ENCODE measurements around the gene MYT1. TPM values are rescaled to one million over a fixed set of nuclear protein-coding genes. Genes with fewer than 3 reads are reported as not detected.

The MYT1 gene
- total RNA-seq, 3 donors from 2014 or later = under 0.01 TPM; not detected in 2

DNA sequence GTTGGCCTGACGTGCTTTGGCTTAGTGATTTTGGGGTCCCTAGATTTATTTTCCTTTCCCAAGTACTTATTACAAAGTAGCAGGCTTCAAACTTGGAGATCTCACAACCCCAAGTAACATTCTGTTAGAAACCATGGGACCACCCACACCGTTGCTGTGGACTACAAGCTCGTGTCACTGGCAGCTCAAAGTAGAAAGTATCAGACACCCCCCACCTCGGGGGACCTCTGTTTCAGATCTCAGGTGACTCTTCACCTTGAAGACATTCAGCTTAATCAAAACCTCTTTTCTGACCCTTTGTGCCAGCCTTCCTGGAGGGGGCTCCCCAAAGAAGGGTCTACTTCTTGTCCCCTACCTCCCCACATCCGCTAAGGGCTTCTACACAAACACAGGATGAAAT lies 15.7 kb upstream of the MYT1 start:
- no peak for DNase-seq (ENCODE audit: low spot score in 2 of 2)

DNA sequence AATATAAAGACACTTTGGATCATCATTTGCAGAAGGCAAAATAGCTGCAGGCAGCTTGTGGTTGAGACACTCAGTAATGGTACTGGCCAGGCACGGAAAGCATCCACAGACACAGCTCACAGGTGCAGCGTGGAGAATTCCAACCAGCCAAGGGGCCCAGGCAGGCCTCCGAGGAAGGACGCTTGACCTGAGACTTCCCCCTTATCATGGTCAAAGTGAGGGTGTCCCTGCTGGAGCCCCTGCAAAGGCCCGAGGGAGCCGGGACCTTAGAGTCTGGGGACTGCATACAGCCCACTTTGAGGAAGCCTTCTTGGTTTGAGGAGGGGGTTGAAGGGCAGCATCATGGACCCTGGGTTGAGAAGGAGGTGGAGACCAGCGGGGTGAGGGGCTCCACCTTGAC lies 15.1 kb upstream of the MYT1 start:
- H3K4me3 ChIP-seq = no peak overlapping the region
- DNase-seq (ENCODE audit: low spot score in 2 of 2) = no peak
- intact Hi-C loops (cut with DNase I; ENCODE audit: low total_unique reads) = no loop called here
- H3K9me3 ChIP-seq = peaks cover 0 to 8% of the 10 kb centered on the region in 2 donors
- TF ChIP-seq, protein P1, sequence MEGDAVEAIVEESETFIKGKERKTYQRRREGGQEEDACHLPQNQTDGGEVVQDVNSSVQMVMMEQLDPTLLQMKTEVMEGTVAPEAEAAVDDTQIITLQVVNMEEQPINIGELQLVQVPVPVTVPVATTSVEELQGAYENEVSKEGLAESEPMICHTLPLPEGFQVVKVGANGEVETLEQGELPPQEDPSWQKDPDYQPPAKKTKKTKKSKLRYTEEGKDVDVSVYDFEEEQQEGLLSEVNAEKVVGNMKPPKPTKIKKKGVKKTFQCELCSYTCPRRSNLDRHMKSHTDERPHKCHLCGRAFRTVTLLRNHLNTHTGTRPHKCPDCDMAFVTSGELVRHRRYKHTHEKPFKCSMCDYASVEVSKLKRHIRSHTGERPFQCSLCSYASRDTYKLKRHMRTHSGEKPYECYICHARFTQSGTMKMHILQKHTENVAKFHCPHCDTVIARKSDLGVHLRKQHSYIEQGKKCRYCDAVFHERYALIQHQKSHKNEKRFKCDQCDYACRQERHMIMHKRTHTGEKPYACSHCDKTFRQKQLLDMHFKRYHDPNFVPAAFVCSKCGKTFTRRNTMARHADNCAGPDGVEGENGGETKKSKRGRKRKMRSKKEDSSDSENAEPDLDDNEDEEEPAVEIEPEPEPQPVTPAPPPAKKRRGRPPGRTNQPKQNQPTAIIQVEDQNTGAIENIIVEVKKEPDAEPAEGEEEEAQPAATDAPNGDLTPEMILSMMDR (IDR thresholded peaks at IDR 0.05) = no peak
- no peak overlapping the region for H3K27ac ChIP-seq
- H3K27me3 ChIP-seq = peaks cover 0 to 22% of the 10 kb centered on the region in 2 donors
- no peaks in the 10 kb centered on the region for H3K36me3 ChIP-seq
- no peaks in the 10 kb centered on the region for H3K4me1 ChIP-seq

More for the DNA sequence above, 15.7 kb upstream of the MYT1 start:
- Histone ChIP-seq H3K36me3 (no peaks in the 10 kb centered on the region), H3K27me3 (peaks cover 0 to 20% of the 10 kb centered on the region in 2 donors), H3K9me3 (peaks cover 0 to 8% of the 10 kb centered on the region in 2 donors), H3K27ac (no peak overlapping the region), H3K4me3 (no peak overlapping the region), H3K4me1 (no peaks in the 10 kb centered on the region)
- intact Hi-C loops (cut with DNase I; ENCODE audit: low total_unique reads) = no loop called here
- TF ChIP-seq, protein P1 (IDR thresholded peaks at IDR 0.05) = no peak
- no peak for TF ChIP-seq POLR2AphosphoS5 (IDR thresholded peaks at IDR 0.05)
- TF ChIP-seq POLR2A (IDR thresholded peaks at IDR 0.05) = no peak

DNA sequence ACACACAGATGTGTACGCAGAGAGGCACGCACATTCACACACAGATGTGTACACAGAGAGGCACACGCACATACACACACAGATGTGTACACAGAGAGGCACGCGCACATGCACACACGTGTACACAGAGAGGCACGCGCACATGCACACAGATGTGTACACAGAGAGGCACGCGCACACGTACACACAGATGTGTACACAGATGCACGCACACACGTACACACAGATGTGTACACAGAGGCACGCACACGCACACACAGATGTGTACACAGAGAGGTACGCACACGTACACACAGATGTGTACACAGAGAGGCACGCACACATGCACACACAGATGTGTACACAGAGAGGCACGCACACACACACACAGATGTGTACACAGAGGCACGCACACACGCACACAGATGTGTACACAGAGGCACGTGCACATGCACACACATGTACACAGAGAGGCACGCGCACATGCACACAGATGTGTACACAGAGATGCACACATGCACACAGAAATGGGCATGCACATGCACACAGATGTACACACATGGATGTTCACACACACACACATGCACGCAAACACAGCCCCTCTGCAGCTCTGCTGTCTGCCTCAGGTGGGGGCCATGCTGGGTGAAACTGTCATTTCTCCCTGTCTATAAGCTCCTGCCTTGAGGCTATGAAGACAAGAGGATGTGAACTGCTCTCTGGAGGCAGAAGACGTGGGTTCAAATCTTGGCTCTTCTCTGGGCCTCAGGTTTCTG lies 14.3 kb upstream of the MYT1 start:
- TF ChIP-seq POLR2A (IDR thresholded peaks at IDR 0.05) (no peak), POLR2AphosphoS5 (IDR thresholded peaks at IDR 0.05) (no peak)
- TF ChIP-seq, protein P1 (IDR thresholded peaks at IDR 0.05) = no peak
- Histone ChIP-seq H3K4me1 (no peaks in the 10 kb centered on the region), H3K27me3 (peaks cover 0 to 30% of the 10 kb centered on the region in 2 donors), H3K9me3 (peaks cover 0 to 6% of the 10 kb centered on the region in 2 donors), H3K4me3 (no peak overlapping the region), H3K36me3 (no peaks in the 10 kb centered on the region), H3K27ac (no peak overlapping the region)
- no peak for DNase-seq (ENCODE audit: low spot score in 2 of 2)
- intact Hi-C loops (cut with DNase I; ENCODE audit: low total_unique reads) = no loop called here

DNA sequence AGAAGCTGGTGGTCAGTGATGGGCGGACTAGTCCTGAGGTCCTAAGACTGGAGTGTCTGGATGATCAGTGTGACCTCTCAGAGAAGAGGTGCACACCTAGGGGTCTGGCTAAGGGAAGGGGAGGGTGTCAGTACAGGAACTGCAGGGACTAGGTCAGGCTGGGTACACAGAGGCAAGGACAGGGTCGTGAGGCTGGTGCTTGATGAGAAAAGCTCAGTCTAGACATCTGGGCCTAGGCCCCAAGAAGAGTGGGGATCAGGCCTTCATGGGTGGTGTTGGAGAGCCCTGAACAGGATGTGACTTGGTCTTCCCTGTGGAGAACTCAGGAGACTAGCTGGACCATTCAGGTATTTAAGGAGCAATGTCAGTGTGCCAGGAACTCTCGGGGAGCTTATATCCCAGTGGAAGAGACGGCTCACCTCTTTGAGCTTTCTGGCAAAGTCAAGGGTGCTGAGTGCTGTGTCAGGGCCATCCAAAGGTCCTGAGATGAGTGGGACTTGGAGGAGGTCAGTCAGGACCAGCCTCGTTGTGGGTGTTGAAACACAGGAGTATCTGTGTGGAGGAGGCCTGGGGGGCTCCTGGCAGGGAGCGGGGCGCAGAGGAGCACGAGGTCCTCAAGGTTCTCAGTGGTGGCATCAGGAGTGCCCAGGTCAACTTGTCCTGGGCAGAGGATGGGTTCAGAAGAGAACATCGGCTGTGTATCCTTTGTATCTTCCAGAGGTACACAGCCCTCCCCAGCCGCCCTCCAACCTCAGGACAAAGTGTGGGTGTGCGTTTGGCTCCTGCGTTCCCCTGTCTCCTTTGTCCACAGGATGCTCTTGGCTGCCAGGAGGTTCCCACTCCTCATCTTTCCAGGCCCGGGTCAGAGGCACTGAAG lies 13.3 kb upstream of the MYT1 start:
- no peaks in the 10 kb centered on the region for H3K4me1 ChIP-seq
- intact Hi-C loops (cut with DNase I; ENCODE audit: low total_unique reads) = no loop called here
- no peak for DNase-seq (ENCODE audit: low spot score in 2 of 2)
- peaks cover 0 to 34% of the 10 kb centered on the region in 2 donors for H3K27me3 ChIP-seq
- H3K27ac ChIP-seq = no peak overlapping the region
- no peak overlapping the region for H3K4me3 ChIP-seq
- no peaks in the 10 kb centered on the region for H3K36me3 ChIP-seq
- H3K9me3 ChIP-seq = no peaks in the 10 kb centered on the region
- TF ChIP-seq POLR2A (IDR thresholded peaks at IDR 0.05) (no peak), POLR2AphosphoS5 (IDR thresholded peaks at IDR 0.05) (no peak)
- TF ChIP-seq, protein P1 (IDR thresholded peaks at IDR 0.05) = no peak

Measured in breast epithelium (tissue), 4 donors.